Effector CD8-positive, alpha-beta T cell (primary cell): Measurements from ENCODE around the gene UMODL1.

Experiments
- DNase-seq: peaks from one replicate; lab custom pipeline; 2025; lab: John Stamatoyannopoulos, UW

Gene UMODL1

DNA sequence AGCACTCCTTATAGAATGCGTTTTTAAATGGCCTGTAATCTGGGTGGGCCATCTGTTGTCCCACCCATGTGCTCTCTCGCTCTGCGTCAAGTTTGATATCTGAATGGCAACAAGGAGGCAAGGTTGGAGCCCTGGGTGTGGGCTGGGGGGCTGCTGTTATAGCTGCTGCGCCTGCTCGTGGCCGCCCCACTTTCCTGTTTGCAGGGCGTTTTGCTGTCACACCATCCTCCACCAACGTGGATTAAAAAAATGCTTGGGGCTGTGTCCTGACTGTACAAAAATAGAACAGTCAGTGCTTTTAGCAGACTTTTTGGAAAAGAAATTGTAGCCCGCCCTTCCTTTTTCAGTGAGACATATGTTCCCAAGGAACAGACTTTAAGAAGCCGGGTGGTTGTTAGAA, 25.4 kb downstream of the UMODL1 start:
- DNase-seq = no peak

DNA sequence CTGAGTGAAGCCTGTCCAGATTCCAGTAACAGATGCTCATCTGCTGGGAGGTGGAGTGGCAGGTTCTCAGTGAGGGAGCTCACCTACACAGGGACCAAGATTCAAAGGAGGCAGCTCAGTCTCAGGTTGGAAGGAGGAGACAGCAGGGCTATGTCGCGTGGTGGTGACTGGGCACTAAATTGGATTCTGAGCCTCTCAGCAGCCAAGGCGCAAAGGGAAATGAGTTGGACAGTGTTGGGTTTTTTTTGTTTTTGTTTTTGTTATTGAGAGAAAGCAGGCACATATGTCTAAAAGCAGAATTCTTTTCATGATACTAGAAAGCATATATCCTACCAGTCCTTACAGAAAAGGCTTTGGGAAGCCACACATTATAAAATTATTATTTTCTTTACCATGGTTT, 26.2 kb downstream of the UMODL1 start:
- DNase-seq = no peak

DNA sequence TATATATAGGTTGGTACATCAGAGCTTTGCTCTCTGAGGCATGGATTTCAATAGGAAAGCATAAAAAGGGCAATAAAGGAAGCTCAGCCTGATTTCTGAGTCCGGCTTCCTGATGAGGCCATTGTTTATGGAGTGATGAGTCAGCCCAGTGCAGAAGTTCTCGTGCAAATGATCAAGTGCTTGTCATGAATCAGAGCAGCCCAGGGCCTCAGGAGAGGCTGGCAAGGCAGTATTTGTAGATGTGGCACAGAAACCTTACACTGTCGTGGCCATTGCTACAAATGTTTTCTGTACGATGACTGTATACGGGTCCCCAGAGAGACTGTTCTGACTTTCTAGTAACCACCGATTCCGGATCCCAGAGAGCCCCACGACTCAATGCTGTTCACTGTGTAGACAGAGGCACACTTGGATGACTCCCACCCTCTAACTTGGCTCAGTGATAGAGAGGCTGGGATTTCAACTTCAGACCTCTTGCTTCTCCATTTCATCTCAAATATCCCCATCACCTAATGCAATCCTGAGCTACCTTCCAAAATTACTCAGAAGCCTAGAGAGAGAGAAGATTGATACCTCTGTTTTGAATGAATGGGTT, 26.8 kb downstream of the UMODL1 start:
- DNase-seq = no peak

DNA sequence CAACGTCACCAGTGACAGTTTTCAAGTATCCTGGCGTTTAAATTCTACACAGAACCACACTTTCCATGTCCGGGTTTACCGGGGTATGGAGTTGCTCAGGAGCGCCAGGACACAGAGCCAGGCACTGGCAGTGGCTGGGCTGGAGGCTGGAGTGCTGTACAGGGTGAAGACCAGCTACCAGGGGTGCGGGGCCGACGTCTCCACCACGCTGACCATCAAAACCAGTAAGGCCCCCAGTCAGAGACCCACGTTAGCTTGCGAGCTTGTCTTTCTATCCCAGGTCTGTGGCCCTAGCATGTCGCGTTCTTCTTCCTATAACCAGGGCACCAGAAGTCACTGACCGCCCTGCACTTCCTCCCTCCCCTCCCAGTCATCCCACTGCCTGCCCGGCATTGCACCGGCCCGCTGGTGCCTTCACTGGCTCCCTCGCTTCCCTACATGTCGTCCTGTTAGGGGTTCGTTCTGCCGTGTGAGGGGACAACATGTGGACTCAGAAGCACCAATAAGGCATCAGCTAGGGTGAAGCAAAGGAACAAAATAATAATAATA, 27.9 kb downstream of the UMODL1 start:
- no peak for DNase-seq

DNA sequence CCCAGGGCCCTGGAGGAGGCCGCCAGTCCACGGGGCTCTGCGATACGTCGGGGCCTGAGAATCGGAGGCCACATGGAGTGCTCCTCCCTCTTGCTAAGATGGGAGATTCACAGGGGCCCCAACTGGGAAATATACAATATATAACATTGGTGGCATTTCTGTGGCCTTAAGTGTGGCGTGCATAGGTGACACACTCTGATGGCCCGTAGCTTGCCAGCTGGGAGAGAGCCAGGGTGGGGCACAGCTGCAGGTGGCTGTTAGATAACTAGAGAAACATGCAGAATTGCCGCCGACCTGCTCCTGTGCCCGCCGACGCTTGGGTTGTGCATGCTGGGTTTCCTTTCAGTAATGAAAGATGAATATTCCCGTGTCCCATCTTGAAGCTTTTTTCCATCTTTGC, 30.1 kb downstream of the UMODL1 start:
- no peak for DNase-seq

DNA sequence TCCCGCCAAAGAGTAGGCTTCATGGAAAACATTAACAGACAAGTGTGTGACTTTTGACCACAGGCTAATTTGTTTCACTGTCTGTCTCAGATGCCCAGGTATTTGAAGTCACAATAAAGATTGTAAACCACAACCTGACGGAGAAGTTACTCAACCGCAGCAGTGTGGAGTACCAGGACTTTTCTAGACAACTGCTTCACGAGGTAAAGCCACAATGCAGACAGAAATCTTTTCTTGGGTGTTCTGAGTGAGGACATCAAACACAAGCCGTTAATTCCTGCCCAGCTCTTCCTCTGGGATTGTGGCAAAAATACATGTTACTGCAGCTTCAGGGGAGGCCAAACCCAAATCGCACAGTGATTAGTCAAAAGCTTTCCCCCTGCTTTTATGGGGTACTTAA, 31.0 kb downstream of the UMODL1 start:
- DNase-seq = no peak

DNA sequence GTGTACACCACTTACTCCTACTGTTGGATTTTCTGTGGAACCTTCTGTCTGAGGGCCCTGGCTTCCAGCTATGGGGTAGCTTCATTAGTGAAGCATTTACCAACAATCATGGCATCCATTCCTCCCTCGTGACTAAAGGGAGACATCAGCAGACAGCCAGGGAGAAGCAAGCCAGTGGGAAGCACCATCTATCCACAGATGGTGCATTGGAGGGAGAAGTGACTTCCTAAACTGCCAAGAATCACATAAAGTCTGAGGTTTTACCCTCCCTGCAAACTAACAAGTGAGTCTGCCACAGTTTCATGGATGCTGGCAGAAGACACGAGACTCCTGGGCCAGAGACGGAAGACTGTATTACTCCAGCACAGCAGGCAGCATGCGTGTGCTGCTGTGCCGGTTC, 31.4 kb downstream of the UMODL1 start:
- DNase-seq = no peak

DNA sequence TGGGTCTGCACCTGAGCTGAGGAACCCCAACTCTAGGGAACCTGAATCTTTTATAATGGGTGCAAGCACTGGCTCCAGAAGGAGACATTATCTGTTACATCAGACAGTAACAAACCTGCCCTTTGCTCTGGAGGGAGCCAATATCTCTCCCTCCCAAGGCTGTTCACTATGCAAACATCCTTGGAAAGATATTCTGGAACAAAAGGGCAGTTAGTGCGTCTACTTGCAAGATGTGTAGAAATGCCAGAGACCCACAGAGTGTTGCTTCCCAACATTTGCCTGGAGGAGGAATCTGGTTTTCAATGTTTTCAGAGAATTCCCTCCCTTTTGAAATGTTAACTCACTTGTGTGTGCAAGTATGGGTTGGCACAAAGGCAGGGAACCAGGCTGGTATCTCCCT, 31.9 kb downstream of the UMODL1 start:
- DNase-seq = no peak

DNA sequence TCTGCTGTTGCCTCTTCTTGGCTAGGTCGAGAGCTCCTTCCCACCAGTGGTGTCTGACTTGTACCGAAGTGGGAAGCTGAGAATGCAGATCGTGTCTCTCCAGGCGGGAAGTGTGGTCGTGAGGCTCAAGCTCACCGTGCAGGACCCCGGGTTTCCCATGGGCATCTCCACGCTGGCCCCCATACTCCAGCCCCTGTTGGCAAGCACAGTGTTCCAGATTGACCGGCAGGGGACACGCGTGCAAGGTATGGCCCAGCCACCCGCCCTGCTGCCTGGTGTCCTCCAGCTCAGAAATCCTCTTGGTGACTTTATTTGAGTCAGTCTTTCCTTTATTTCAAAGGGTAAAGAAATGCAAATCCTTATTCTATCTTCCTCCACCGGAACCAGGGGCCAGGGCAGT, 32.7 kb downstream of the UMODL1 start:
- no peak for DNase-seq

DNA sequence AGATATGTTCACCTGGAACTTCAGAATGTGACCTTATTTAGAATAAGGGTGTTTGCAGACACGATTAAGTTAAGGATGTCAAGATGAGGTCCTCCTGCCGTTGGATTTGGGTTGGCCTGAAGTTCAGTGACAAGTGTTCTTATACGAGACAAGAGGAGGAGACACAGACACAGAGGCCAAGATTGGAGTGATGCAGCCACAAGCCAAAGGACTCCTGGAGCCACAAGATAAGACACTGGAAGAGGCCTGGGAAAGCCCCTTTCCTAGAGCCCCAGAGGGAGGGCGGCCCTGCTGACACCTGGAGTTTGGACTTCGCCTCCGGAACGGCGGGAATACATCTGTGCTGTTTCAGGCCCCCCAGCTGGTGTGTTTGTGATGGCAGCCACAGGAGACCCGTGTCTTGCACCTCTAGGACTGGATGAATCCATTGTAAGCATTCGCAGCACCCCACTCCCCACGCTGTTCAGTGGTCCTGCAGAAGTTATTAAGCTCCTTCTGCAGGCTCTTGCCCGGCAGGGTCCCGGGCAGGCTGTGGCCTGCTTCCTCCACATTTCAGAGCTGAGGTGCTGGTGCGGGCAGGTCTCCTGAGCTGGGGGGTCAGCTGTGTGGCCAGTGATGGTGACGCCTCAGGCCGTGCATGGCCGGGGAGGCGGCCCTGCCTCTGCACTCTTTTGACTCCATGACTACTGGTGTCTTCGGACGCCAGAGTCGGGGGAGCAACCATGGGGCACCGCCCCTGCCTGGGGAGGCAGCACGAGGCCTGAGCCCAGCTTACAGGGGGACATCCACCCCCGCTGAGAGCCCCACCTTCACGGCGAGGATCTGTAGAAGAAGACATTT, 34.6 kb downstream of the UMODL1 start:
- DNase-seq = no peak

DNA sequence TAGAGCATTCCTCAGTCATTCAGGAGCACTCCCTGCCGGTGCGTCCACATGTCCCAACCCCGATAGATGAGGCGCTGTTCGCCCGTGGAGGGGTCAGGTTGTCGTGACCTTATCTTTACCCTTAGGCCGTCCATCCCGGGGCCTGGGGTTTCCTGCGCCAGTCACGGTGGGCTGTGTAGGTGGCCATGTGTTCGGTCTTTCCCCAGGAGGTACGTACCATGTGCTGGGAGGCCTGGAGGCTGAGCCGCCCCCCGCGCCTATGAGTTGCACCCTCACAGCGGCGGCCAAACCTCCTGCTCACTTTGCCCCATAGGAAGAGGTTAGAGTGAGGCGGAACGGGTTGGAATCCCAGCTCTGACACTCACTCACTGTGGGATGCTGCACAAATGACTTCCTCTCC, 35.3 kb downstream of the UMODL1 start:
- DNase-seq = no peak

DNA sequence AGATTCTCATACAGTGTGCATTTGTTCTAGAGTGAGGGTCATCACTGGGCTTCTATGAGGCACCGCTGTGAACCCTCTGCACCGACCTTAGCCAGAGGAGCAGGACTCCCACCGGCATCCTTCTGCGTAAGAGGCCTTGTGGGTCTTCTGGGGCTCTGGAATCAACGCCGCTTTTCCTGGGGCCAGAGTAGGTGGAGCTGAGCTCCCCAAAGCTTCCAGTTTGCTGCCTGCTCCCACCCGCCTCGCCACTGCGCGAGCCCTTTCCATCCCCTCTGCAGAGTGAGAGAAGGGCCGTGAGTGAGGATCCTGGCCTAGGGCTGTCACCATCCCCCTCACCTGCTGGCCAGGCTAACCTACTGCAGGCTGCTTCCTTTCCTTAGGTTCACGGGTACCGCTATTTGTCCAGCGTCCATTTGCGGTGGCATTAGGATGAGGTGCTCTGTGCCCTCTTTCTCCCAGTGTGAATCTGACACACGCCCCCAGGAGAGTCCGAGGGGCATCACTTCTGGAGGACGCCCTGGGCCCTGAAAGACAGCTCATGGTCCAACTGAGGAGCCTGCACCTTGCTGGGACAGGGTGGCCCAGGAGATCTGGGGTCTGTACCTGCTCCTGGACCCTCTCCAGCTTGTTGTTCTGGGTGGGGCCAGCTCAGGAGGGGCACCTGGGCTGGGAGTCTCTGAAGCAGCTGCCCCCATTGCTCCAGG, 36.2 kb downstream of the UMODL1 start:
- no peak for DNase-seq

DNA sequence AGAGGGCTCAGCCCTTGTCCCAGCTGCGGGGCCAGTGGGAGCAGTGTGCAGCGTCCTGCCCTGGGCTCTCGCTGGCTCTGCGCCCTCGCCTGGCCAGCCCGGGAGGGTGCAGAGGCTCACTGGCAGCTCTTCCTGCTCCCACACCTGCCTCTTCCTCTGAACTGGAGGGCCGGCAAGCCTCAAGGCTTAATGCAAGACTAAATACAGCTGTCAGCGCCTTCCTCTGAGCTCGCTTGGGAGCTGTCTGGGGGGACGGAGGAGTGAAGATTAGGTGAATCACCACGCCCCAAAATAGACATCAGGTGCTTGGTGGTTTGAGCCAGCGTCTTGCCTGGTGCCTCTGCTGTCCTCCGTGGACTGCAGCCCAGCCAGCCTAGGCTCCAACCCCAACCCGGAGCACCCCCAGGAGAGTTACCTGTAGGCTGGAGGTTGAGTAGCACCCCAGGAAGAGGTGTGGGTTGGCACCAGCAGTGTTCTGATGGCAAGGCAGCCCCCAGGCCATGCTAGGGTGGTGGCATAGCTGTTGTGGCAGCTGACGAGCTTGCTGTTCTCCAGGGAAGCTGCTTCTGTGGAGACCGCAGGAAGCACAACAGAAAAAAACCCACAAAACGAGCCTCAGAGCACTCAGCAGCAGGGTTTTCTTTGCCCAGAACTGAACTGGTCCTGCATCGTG, 36.9 kb downstream of the UMODL1 start:
- peak; percentile 35 for DNase-seq

DNA sequence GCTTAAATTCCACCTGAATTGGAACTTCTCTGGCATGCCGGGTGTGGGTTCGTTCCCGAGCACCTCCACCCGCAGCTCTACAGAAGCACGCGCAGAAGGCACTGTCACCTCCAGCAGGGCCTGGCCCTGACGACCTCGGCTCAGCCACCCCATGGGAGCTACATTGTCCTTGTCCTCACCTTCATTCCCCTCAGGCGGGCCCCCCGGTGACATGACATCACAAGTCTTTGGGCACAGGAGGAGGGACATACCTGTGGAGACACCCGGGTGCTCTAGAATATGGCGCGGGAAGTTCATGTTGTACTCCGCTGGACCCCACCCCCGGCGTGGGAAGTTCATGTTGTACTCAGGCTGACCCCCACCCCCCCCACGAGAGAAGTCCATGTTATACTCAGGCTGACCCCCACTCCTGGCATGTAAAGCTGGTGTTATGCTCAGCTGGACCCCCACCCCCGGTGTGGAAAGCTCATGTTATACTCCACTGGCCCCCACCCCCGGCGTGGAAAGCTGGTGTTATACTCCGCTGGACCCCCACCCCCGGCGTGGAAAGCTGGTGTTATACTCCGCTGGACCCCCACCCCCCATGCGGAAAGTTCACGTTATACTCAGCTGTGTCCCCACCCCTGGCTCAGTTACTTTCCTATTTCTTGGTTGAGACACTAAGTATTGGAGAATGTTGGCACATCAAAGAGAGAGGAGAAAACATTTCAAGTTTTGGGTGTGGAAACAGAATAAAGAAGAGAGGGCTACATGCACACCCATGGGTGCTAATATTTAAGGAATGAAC, 37.6 kb downstream of the UMODL1 start:
- DNase-seq = no peak

DNA sequence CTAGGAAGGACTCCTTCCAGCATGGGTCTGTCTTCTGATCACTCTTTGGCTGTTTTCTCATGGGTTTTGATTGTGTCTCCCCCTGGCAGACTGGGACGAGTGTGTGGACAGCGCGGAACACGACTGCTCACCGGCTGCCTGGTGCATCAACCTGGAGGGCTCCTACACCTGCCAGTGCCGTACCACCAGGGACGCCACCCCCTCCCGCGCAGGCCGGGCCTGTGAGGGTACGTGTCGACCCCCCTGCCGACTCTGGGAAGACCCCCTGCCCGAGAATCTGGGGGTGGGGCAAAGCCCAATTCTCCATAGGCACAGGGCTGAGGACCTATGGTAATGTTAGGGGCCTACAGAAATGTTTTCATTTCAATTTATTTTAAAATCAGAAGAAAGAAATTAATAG, 38.4 kb downstream of the UMODL1 start:
- no peak for DNase-seq

DNA sequence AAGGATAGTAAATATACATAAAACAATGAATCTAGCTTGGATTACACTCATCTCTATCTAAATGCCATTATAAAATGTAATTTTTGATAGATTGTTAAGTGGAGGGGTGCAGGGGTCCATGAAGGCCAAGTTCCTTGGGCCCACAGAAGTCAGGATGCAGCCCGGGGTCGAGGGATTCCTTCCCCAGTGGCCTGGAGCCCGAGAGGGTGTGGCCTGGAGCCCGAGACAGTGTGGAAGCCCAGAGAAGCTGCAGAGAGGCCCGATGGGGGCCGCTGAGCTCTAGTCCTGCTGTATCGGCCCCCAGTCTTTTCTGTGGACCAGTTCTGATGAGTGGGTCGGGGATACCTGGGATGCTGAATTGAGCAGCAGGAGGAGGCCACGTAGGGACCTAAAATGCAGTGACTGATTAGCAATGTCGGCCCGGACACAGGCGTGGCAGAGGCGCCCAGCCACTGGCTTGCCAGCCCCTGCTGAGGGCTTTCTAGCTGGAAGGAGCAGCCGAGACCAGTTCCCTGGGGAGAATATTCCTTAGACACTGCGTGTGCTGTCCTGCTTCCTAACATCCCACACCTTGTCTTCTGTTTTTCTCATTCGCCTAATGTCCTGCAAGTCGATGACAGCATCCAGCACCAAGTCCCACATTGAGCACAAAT, 38.9 kb downstream of the UMODL1 start:
- DNase-seq = no peak

DNA sequence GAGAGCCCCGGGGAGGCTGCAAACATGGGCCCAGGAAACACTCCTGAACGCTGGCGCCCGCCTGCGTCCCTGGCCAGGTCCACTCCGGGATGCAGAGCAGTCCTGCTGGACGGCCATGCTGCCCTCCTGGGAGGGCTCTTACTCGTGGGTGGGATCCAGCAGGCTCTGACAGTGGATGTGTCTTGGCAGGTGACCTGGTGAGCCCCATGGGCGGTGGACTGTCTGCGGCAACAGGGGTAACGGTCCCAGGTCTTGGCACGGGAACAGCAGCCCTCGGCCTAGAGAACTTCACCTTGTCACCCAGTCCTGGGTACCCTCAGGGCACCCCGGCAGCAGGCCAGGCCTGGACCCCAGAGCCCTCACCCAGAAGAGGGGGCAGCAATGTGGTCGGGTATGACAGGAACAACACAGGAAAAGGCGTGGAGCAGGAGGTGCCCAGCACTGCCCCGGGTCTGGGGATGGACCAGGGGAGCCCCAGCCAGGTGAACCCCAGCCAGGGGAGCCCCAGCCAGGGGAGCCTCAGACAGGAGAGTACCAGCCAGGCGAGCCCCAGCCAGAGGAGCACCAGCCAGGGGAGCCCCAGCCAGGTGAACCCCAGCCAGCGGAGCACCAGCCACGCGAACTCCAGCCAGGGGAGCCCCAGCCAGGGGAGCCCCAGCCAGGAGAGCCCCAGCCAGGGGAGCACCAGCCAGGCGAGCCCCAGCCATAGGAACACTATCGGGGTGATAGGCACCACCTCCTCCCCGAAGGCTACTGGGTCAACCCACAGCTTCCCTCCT, 39.8 kb downstream of the UMODL1 start:
- no peak for DNase-seq

DNA sequence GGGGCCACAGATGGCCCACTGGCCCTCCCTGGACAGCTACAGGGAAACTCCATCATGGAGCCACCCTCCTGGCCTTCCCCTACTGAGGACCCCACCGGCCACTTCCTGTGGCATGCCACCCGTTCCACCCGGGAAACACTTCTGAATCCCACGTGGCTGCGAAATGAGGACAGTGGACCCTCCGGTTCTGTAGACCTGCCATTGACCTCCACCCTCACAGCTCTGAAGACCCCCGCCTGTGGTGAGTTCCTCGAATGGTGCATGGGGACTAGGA, 40.3 kb downstream of the UMODL1 start:
- no peak for DNase-seq

DNA sequence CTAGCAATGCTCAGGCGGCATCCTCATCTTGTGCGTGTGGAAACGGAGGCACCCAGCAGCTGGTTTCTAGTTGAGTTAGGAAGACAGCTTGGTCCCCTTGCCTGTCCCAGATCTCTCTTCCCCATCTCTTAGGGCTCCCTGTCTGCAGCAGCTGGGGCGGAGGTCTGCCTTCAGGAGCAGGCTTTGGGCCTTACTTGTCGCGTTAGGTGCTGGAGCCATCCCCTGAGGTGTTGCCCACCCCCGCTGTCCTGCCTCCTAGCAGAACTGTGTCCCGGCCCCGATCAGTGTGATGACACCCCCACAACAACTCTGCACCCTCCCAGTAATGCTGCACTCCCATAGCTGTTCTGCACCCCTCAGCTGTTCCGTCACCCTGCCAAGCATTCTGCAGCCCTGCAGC, 40.7 kb downstream of the UMODL1 start:
- no peak for DNase-seq

DNA sequence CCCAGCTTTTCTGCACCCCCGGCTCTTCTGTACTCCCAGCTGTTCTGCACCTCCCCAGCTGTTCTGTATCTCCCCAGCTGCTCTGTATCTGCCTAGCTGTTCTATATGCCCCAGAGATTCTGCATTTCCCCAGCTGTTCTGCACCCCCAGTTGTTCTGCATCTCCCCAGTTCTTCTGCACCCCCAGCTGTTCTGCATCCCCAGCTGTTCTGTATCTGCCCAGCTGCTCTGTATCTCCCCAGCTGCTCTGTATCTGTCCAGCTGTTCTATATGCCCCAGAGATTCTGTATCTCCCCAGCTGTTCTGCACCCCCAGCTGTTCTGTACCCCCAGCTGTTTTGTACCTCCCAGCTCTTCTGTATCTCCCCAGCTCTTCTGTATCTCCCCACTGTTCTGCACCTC, 41.1 kb downstream of the UMODL1 start:
- no peak for DNase-seq
